DMS53 treated with DMSO at 0.1 percent for 48 hours (cell line): ENCODE results near the gene TNIK.

ENCODE experiments used
- DNase-seq: peaks from one replicate; lab custom pipeline; 2025; ENCODE audit not compliant: unreplicated experiment; lab: John Stamatoyannopoulos, UW

TNIK gene

GRCh38 chr3:171420667-171421066 is 39.5 kb downstream of the TNIK start:
- no peak for DNase-seq

GRCh38 chr3:171419457-171419856 is 40.7 kb downstream of the TNIK start:
- DNase-seq, result no peak

GRCh38 chr3:171417813-171418212 is 42.4 kb downstream of the TNIK start:
- no peak for DNase-seq

DNA sequence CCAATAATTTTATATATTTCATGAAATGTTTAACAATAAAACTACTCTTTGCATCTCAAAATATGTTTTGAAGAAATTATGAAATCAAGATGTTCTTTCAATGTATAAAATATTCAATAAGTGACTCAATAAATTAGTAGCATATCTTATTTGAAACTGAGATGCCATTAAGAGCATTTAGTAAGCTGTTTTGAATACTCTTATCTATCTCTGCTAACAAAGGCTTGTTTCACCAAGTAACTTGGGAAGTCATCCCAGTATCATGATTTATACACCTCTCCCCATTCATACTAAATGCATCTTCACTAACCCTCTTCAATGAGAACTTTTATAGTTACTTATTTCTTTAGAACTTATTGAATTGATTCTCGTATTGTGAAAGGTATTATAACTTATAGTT is 43.1 kb downstream of the TNIK start:
- DNase-seq, result no peak

DNA sequence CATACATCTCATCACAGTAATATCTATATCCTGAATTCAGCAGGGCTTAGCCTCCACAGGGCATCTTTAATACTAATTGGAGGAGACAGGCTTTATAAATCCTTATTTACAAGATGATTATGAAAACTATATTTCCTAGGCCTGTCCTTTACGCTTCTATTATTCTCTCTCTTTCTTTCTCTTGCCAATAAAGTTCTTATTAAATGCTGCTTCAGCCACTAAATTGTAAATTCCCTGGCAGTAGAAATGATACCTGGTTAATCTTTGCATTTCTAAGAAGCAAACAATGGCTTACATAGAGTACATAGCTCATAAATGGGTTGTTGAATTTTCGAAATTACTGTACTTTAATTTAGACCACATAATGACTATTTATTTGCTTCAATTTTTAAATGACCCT is 43.5 kb downstream of the TNIK start:
- no peak for DNase-seq

GRCh38 chr3:171416061-171416460 is 44.1 kb downstream of the TNIK start:
- DNase-seq, result no peak

- no peak for DNase-seq
These were observed 45.1 kb downstream of the TNIK start for GRCh38 chr3:171415070-171415469.

GRCh38 chr3:171412473-171412872 is 47.7 kb downstream of the TNIK start:
- DNase-seq, result no peak

DNA sequence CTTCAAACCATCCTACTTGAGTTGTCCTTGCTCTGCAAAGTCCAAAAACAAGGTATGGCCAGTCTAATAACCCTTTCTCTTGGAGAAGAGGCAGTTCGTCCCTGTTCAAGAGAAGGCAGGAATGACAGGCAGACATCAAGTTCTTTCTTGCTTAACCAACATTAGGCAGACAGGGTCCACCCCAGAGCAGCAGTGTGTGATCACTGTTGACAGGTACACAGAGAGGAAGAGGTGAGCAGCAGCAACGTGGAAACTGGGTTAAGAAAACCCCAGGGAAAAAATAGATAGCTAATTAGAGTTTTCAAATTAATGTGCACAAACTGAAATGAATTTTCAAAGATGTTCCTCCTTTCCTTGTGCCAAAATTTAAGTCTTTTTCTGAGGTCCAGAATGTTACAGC is 48.2 kb downstream of the TNIK start:
- DNase-seq, result no peak

DNA sequence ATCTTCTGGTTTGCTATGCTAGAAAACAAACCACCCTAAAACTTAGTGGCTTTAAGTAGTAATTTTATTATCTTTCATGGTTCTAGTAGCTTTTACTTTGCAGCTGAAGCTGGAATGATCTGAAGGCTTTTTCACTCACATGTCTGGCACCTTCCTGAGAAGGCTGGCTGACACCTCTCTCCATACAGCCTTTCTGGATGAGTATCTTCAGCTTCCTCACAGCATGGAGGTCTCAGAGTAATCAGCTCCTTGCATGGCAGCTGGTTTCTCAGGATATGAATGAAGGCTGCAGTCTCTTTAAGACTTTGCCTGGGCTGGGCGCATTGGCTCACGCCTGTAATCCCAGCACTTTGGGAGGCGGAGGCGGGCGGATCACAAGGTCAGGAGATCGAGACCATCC is 50.0 kb downstream of the TNIK start:
- DNase-seq, result no peak

GRCh38 chr3:171407759-171408158 is 52.4 kb downstream of the TNIK start:
- no peak for DNase-seq

DNA sequence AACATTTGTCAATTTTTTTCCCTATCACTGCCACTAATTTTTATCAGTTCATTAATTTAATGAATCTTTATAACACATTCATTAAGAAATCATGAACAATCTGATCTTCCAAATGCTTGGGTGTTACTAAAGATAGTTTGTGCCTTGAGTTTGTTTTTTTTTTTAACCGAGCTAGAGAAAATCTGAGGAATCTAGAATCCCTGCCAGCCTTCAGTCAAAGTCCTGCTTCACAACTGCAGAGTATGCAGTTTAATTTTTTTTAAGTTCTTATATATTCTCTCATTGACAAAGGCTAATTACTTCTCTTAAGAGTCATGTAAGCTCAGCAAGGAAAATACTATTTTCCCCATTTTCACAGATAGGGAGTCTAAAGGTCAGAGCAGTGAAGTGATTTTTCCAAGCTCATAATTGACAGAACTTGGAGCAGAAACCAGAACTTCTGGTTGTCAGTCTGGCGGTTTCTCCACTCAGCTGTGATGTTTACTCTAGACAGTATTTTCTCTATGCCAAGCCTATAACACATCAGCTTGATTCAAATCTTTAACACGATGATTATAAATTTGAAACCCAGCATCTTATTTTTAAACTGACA is 55.7 kb downstream of the TNIK start:
- no peak for DNase-seq

- DNase-seq, result no peak
These were observed 57.9 kb downstream of the TNIK start for GRCh38 chr3:171402281-171402680.

GRCh38 chr3:171401432-171401831 is 58.8 kb downstream of the TNIK start:
- DNase-seq, result no peak

DNA sequence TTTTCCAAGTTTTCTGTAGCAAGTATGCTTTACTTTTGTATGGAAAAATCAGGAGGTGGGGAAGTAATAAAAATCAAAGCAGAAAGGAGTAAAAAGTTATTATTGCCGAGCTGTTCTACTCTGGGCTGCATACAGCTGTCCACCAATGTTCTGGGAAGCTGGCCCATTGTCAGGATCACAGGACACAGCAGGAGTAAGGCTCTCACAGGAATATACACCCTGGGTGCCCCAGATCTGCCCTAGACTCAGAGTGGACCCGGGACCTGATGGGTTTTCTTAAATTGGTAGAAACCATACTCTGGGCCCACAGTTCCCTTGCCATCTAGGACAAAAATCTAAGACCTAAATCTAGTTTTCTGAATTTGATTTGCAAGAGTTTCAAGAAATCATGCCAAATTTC is 60.4 kb downstream of the TNIK start:
- no peak for DNase-seq

DNA sequence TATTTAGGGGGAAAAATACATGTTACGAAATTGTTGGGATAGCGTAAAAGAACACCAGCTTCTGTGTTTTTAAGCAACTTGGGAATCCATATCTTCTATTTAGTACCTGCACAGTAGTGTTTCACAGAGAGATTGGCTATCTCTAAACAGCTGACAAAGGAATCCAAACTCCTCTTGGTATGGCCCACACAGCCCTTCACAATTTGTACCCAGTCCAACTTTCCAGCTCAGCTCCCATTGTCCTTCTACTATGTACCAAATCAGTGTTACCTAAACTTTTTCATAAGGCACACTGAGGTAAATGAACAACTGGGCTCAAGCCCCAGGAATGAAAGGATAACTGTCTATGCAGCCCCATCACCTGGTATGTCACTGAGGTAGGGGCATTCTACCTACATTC is 61.9 kb downstream of the TNIK start:
- no peak for DNase-seq

DNA sequence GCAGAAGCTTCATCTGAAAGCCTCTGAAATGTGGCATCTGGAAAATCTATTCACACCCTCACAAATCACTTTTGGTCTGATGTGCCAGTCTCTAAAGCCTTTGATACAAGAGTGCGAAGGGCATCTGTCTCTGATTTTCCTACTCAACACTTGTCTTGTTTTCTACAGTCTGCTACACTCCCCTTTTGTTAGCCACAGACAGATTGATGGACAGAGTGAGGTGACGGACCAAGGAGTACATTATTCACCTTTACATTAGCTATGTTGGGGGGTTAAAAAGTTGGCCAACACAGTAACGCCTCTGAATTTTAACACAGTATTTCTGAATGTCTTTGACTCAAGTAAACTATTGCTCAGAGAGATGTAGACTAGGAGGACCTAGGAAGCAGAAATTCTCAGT is 63.1 kb downstream of the TNIK start:
- DNase-seq, result no peak

GRCh38 chr3:171396048-171396447 is 64.2 kb downstream of the TNIK start:
- DNase-seq, result no peak

- no peak for DNase-seq
These were observed 67.0 kb downstream of the TNIK start for GRCh38 chr3:171393032-171393744.

GRCh38 chr3:171391432-171391831 is 68.8 kb downstream of the TNIK start:
- no peak for DNase-seq

- no peak for DNase-seq
These were observed 69.9 kb downstream of the TNIK start for GRCh38 chr3:171390051-171390941.

DNA sequence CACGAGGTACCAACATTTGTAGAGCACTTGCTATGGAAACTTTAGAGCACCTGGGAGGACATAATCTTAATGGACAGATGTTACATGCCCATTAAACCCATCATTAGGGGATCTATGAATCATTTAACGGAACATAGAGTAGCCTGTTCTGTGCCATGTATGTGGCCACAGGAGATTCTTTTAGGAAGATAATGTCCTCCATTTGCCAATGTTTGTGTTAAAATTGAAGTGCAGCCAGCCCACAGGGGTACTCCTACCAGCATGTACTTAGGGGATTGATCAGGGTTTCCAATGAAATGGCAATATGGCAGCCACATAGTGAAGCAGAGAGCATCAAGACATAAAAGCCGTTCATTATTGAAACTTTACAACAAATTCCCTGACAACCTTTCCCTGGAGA is 70.7 kb downstream of the TNIK start:
- no peak for DNase-seq
